H1 (cell line): ENCODE results near the gene ASPN. TPM values are rescaled to one million over a fixed set of nuclear protein-coding genes. Genes with fewer than 3 reads are reported as not detected.

ENCODE experiments used
- CTCF ChIA-PET: fragments of 300-600 bp; sonication (Branson Sonifier 250); formaldehyde crosslinking; loops from one replicate; lab custom pipeline; 2021; ENCODE audit not compliant: partially characterized antibody; lab: Charles Lee
- POLR2A ChIA-PET: fragments of 300-600 bp; sonication (Branson Sonifier 250); formaldehyde crosslinking; loops from one replicate; lab custom pipeline; 2021; ENCODE audit warnings: inconsistent platforms; ENCODE audit not compliant: partially characterized antibody; lab: Charles Lee
- DNase-seq, 2 experiments: peaks; one replicate each; pipeline versions ENCODE4 v3.0.0 to v3.0.0-alpha.2; 2010 to 2022; ENCODE audit warnings: low spot score in 2 of 2, low read depth in 1 of 2, mixed read lengths in 1 of 2
- FAIRE-seq: peaks from 2 replicates; lab custom pipeline; 2011; peaks lifted over from hg19 to GRCh38; lab: Jason Lieb, UNC
- H2AFZ ChIP-seq: 2 replicates; pipeline ENCODE4 v1.8.1; 2012; ENCODE audit warnings: low read length, inconsistent platforms
- H2AK5ac ChIP-seq: 2 replicates; pipeline ENCODE4 v1.6.1; 2013; ENCODE audit warnings: low read depth, low read length
- H2BK120ac ChIP-seq: replicated peaks from 2 replicates; pipeline ENCODE3; 2013; ENCODE audit warnings: low read depth, low read length, inconsistent platforms
- H2BK12ac ChIP-seq: 2 replicates; pipeline ENCODE4 v1.6.1; 2013; ENCODE audit warnings: low read depth, low read length
- H2BK15ac ChIP-seq: 2 replicates; pipeline ENCODE4 v1.6.1; 2013; ENCODE audit warnings: low read length
- H2BK20ac ChIP-seq: 2 replicates; pipeline ENCODE4 v1.6.1; 2013; ENCODE audit warnings: low read length
- H2BK5ac ChIP-seq: 2 replicates; pipeline ENCODE4 v1.6.1; 2013; ENCODE audit warnings: low read depth, low read length
- H3K14ac ChIP-seq: 2 replicates; pipeline ENCODE4 v1.6.1; 2013; ENCODE audit warnings: inconsistent platforms; ENCODE audit not compliant: insufficient read length
- H3K18ac ChIP-seq: 2 replicates; pipeline ENCODE4 v1.6.1; 2013; ENCODE audit warnings: low read length; ENCODE audit errors: extremely low read depth
- H3K23ac ChIP-seq: 2 replicates; pipeline ENCODE4 v1.6.1; 2013; ENCODE audit warnings: inconsistent platforms; ENCODE audit not compliant: insufficient read length
- H3K23me2 ChIP-seq: 2 replicates; pipeline ENCODE4 v1.6.1; 2013; ENCODE audit warnings: low read depth, low read length
- H3K27ac ChIP-seq: 2 replicates; pipeline ENCODE4 v1.6.1; 2011; ENCODE audit warnings: low read depth, low read length, inconsistent platforms
- H3K27me3 ChIP-seq, 4 experiments: replicated peaks in 1 of 4; 1 replicate in 1 of 4; 2 replicates in 3 of 4; pipeline versions ENCODE4 v1.6.1 to v1.8.1; 2011 to 2013; ENCODE audit warnings: low read length in 3 of 4, mild to moderate bottlenecking in 3 of 4, inconsistent platforms in 2 of 4, mixed read lengths in 2 of 4, moderate library complexity in 1 of 4; ENCODE audit not compliant: control insufficient read depth in 3 of 4, insufficient read depth in 3 of 4; ENCODE audit errors: extremely low read depth in 1 of 4
- H3K36me3 ChIP-seq, 4 experiments: 2 replicates each; pipeline versions ENCODE4 v1.6.1 to v1.8.1; 2011 to 2013; ENCODE audit warnings: mild to moderate bottlenecking in 4 of 4, low read length in 3 of 4, moderate library complexity in 2 of 4, control low read depth in 1 of 4, inconsistent platforms in 1 of 4; ENCODE audit not compliant: insufficient read depth in 4 of 4, control insufficient read depth in 2 of 4
- H3K4ac ChIP-seq: replicated peaks from 2 replicates; pipeline ENCODE3; 2013; ENCODE audit warnings: low read length, low read depth, mixed read lengths, inconsistent platforms; ENCODE audit not compliant: insufficient read length
- H3K4me1 ChIP-seq, 4 experiments: replicated peaks in 1 of 4; 1 replicate in 1 of 4; 2 replicates in 3 of 4; pipeline versions ENCODE4 v1.6.1 to v1.8.1; 2011 to 2013; ENCODE audit warnings: low read length in 3 of 4, inconsistent platforms in 2 of 4, mixed read lengths in 1 of 4; ENCODE audit not compliant: insufficient read depth in 4 of 4, control insufficient read depth in 3 of 4
- H3K4me2 ChIP-seq, 2 experiments: 2 replicates each; pipeline versions ENCODE4 v1.6.1 to v1.8.1; 2011 to 2013; ENCODE audit warnings: low read depth in 2 of 2, low read length in 2 of 2, control low read depth in 1 of 2, inconsistent platforms in 1 of 2, mild to moderate bottlenecking in 1 of 2; ENCODE audit not compliant: insufficient read depth in 1 of 2
- H3K4me3 ChIP-seq, 4 experiments: fragments of 200-600, 300-600 bp in 1 of 4; sonication (generic), shearing (Covaris generic), sonication (Bioruptor Twin) in 1 of 4; 2 replicates each; pipeline versions ENCODE4 v1.5.1 to v1.8.1; 2011 to 2016; ENCODE audit warnings: low read length in 4 of 4, low read depth in 3 of 4, control low read depth in 2 of 4, inconsistent platforms in 2 of 4, mild to moderate bottlenecking in 2 of 4, mixed read lengths in 1 of 4, moderate library complexity in 1 of 4; ENCODE audit not compliant: insufficient read depth in 2 of 4; ENCODE audit errors: extremely low read depth in 1 of 4
- H3K56ac ChIP-seq: replicated peaks from 2 replicates; pipeline ENCODE3; 2013; ENCODE audit warnings: low read depth, mild to moderate bottlenecking, mixed read lengths, low read length, inconsistent platforms; ENCODE audit not compliant: insufficient read length
- H3K79me1 ChIP-seq: 2 replicates; pipeline ENCODE4 v1.6.1; 2013; ENCODE audit warnings: low read depth, low read length, control low read depth
- H3K79me2 ChIP-seq, 2 experiments: 2 replicates each; pipeline versions ENCODE4 v1.6.1 to v1.8.1; 2012 to 2013; ENCODE audit warnings: low read length in 2 of 2, mild to moderate bottlenecking in 2 of 2, inconsistent platforms in 1 of 2; ENCODE audit not compliant: insufficient read depth in 2 of 2, control insufficient read depth in 1 of 2
- H3K9ac ChIP-seq, 4 experiments: replicated peaks in 1 of 4; 1 replicate in 1 of 4; 2 replicates in 3 of 4; pipeline versions ENCODE4 v1.6.1 to v1.8.1; 2011 to 2013; ENCODE audit warnings: low read depth in 3 of 4, low read length in 3 of 4, control low read depth in 2 of 4, mild to moderate bottlenecking in 2 of 4, moderate library complexity in 2 of 4, inconsistent platforms in 1 of 4; ENCODE audit errors: extremely low read depth in 1 of 4
- H3K9me3 ChIP-seq, 2 experiments: 2 replicates each; pipeline versions ENCODE4 v1.6.1 to v1.8.1; 2012 to 2013; ENCODE audit warnings: mild to moderate bottlenecking in 2 of 2, moderate library complexity in 2 of 2, control low read depth in 1 of 2, inconsistent platforms in 1 of 2, low read depth in 1 of 2, low read length in 1 of 2, mixed read lengths in 1 of 2; ENCODE audit not compliant: insufficient read depth in 2 of 2
- H4K20me1 ChIP-seq, 2 experiments: replicated peaks in 1 of 2; 2 replicates each; pipeline versions ENCODE3 to v1.8.1; 2011 to 2013; ENCODE audit warnings: inconsistent platforms in 2 of 2, low read length in 2 of 2, mild to moderate bottlenecking in 1 of 2; ENCODE audit not compliant: insufficient read depth in 2 of 2, control insufficient read depth in 1 of 2
- H4K5ac ChIP-seq: 2 replicates; pipeline ENCODE4 v1.6.1; 2013; ENCODE audit warnings: low read length, low read depth, mixed read lengths, inconsistent platforms; ENCODE audit not compliant: insufficient read length
- H4K8ac ChIP-seq: 2 replicates; pipeline ENCODE4 v1.8.0; 2013; ENCODE audit warnings: mild to moderate bottlenecking, moderate library complexity, low read length, inconsistent platforms; ENCODE audit not compliant: insufficient read depth; ENCODE audit errors: extremely low read depth
- H4K91ac ChIP-seq: replicated peaks from 2 replicates; pipeline ENCODE3; 2013; ENCODE audit warnings: low read length, mixed read lengths, inconsistent platforms; ENCODE audit not compliant: insufficient read length
- CHD2 ChIP-seq: IDR thresholded peaks from 2 replicates; pipeline ENCODE4 v1.6.1; 2012; ENCODE audit warnings: low read length, improper control_type of control experiment
- KDM1A ChIP-seq: fragments of 200-600, 300-600 bp; sonication (generic); IDR thresholded peaks from 2 replicates; pipeline ENCODE4 v1.7.1; 2016; ENCODE audit warnings: mild to moderate bottlenecking, low read length, borderline replicate concordance
- POLR2A ChIP-seq, 2 experiments: IDR thresholded peaks; 1 replicate in 1 of 2; 2 replicates in 1 of 2; pipeline ENCODE4 v1.6.1; 2011; ENCODE audit warnings: low read depth in 2 of 2, low read length in 2 of 2, mild to moderate bottlenecking in 2 of 2; ENCODE audit errors: control extremely low read depth in 1 of 2
- RAD21 ChIP-seq, 2 experiments: IDR thresholded peaks in 1 of 2; conservative IDR thresholded peaks in 1 of 2; 2 replicates each; pipeline ENCODE4 v1.6.1; 2011; ENCODE audit warnings: low read depth in 2 of 2, low read length in 2 of 2, improper control_type of control experiment in 1 of 2, inconsistent platforms in 1 of 2, mild to moderate bottlenecking in 1 of 2, moderate library complexity in 1 of 2
- RFX5 ChIP-seq: IDR thresholded peaks from 2 replicates; pipeline ENCODE4 v1.6.1; 2011; ENCODE audit warnings: low read depth, low read length, improper control_type of control experiment, borderline replicate concordance
- RXRA ChIP-seq: IDR thresholded peaks from 2 replicates; pipeline ENCODE4 v1.6.1; 2011; ENCODE audit warnings: low read depth, mild to moderate bottlenecking, low read length, moderate library complexity; ENCODE audit not compliant: insufficient read depth
- SIN3A ChIP-seq, 2 experiments: IDR thresholded peaks in 1 of 2; conservative IDR thresholded peaks in 1 of 2; 2 replicates each; pipeline ENCODE4 v1.6.1; 2011 to 2012; ENCODE audit warnings: low read length in 2 of 2, improper control_type of control experiment in 1 of 2, low read depth in 1 of 2, mild to moderate bottlenecking in 1 of 2
- TAF1 ChIP-seq: IDR thresholded peaks from 2 replicates; pipeline ENCODE4 v1.6.1; 2011; ENCODE audit warnings: mild to moderate bottlenecking, low read depth, low read length
- TCF12 ChIP-seq: IDR thresholded peaks from 2 replicates; pipeline ENCODE4 v1.6.1; 2011; ENCODE audit warnings: low read depth, mild to moderate bottlenecking, low read length
- TEAD4 ChIP-seq: IDR thresholded peaks from 2 replicates; pipeline ENCODE4 v1.6.1; 2012; ENCODE audit warnings: low read depth, low read length, inconsistent platforms, mixed read lengths
- WGBS, 2 experiments: shearing (Covaris generic) in 1 of 2; methylation state at CpG; one replicate each; pipeline versions ENCODE4 v1.1.6 to v1.1.7; 2013 to 2015; ENCODE audit warnings: low lambda C conversion rate in 2 of 2, mixed read lengths in 2 of 2, inconsistent platforms in 1 of 2, low coverage in 1 of 2, missing lambda C conversion rate in 1 of 2; ENCODE audit not compliant: insufficient replicate concordance in 2 of 2, insufficient coverage in 1 of 2, insufficient read length in 1 of 2; ENCODE audit errors: extremely low coverage in 1 of 2, missing lambda C conversion rate in 1 of 2; 5-methylcytosine and 5-hydroxymethylcytosine counted together
- polyA plus RNA-seq, 7 experiments: library from polyadenylated mRNA; depleted of rRNA in 3 of 7; stranded (reverse) in 5 of 7; unstranded in 2 of 7; fragments of >200 nt in 5 of 7; fragments of 200-250 nt in 2 of 7; gene quantifications; 1 replicate in 5 of 7; 2 replicates in 1 of 7; 4 replicates in 1 of 7; pipeline versions ENCODE4 v1.2.1 to v1.2.3, GENCODE V29; 2011 to 2013; ENCODE audit warnings: missing spikeins in 2 of 7, mixed read lengths in 2 of 7
- total RNA-seq: library from RNA; stranded (reverse); fragmentation: NEBNext Ultra II Directional; extraction: Animal tissue kit (Norgen Biotek cat#: 25700); gene quantifications from 2 replicates; pipeline ENCODE4 v1.2.1, GENCODE V29; 2021
- TF ChIP-seq, protein P1 (sequence below): IDR thresholded peaks from 2 replicates; pipeline ENCODE4 v1.6.1; 2012; ENCODE audit warnings: inconsistent platforms
- TF ChIP-seq, protein P2 (sequence below), 3 experiments: IDR thresholded peaks; 1 replicate in 2 of 3; 2 replicates in 1 of 3; pipeline versions ENCODE4 v1.5.1 to v1.6.1; 2011; ENCODE audit warnings: low read length in 3 of 3, mild to moderate bottlenecking in 3 of 3, inconsistent platforms in 2 of 3, low read depth in 1 of 3, moderate library complexity in 1 of 3; ENCODE audit not compliant: insufficient read depth in 1 of 3; ENCODE audit errors: control extremely low read depth in 1 of 3

ASPN gene
- total and polyA plus RNA-seq, 2 of the 8 experiments (the other 6 are each of a cell fraction or from before 2014, with no cell fraction given), result not detected

DNA sequence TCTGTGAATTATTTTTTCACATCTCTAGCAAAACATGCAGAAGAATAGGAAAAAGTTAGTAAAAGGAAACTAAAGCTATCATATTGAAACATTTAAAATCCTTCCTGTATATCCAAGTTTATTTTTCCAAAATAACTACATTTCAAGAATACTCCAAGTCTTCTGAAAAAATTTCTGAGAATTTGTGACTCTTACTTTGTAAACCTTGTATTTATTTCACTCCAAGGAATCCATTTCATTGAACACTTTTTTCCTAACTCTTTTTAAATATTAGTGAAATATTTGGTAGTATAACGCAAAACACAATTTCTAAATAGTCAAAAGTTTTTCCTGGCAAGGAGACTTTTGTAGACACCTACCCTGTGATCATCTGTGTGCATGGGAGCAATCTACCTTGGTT, 34.2 kb upstream of the ASPN start:
- H3K79me2 ChIP-seq, result no peaks in the 10 kb centered on the region
- no peak overlapping the region for H2BK120ac ChIP-seq
- no peak overlapping the region for H2BK20ac ChIP-seq
- FAIRE-seq (no peak), DNase-seq (no peak)
- TF ChIP-seq, protein P1, sequence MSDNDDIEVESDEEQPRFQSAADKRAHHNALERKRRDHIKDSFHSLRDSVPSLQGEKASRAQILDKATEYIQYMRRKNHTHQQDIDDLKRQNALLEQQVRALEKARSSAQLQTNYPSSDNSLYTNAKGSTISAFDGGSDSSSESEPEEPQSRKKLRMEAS, result no peak
- TF ChIP-seq RAD21 (IDR thresholded peaks at IDR 0.05 in 1 of 2, conservative IDR thresholded peaks at IDR 0.05 in 1 of 2; ENCODE audit: low read depth in 2 of 2, low read length in 2 of 2), result no peak
- no peak for TF ChIP-seq TEAD4
- TF ChIP-seq, protein P2, sequence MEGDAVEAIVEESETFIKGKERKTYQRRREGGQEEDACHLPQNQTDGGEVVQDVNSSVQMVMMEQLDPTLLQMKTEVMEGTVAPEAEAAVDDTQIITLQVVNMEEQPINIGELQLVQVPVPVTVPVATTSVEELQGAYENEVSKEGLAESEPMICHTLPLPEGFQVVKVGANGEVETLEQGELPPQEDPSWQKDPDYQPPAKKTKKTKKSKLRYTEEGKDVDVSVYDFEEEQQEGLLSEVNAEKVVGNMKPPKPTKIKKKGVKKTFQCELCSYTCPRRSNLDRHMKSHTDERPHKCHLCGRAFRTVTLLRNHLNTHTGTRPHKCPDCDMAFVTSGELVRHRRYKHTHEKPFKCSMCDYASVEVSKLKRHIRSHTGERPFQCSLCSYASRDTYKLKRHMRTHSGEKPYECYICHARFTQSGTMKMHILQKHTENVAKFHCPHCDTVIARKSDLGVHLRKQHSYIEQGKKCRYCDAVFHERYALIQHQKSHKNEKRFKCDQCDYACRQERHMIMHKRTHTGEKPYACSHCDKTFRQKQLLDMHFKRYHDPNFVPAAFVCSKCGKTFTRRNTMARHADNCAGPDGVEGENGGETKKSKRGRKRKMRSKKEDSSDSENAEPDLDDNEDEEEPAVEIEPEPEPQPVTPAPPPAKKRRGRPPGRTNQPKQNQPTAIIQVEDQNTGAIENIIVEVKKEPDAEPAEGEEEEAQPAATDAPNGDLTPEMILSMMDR (IDR thresholded peaks at IDR 0.05; ENCODE audit: control extremely low read depth in 1 of 3, insufficient read depth in 1 of 3, low read depth in 1 of 3, low read length in 3 of 3), result no peak
- no peak for TF ChIP-seq CHD2
- no peak for TF ChIP-seq POLR2A (IDR thresholded peaks at IDR 0.05; ENCODE audit: control extremely low read depth in 1 of 2, low read depth in 2 of 2, low read length in 2 of 2)
- TF ChIP-seq TCF12, result no peak
- no peak for TF ChIP-seq RFX5
- no peak for TF ChIP-seq TAF1
- TF ChIP-seq KDM1A, result no peak
- TF ChIP-seq RXRA, result no peak
- no peak for TF ChIP-seq SIN3A (conservative IDR thresholded peaks at IDR 0.05 in 1 of 2, IDR thresholded peaks at IDR 0.05 in 1 of 2; ENCODE audit: low read depth in 1 of 2, low read length in 2 of 2)
- H3K4me2 ChIP-seq, result no peak overlapping the region; a peak in 1 of 4 replicates
- no peak overlapping the region for H3K9ac ChIP-seq
- no peak overlapping the region for H4K5ac ChIP-seq
- H3K23ac ChIP-seq, result no peak overlapping the region
- no peak overlapping the region for H2BK5ac ChIP-seq
- H2AFZ ChIP-seq, result no peak overlapping the region
- no peaks in the 10 kb centered on the region for H3K27me3 ChIP-seq
- H3K23me2 ChIP-seq, result no peaks in the 10 kb centered on the region
- H3K36me3 ChIP-seq, result no peaks in the 10 kb centered on the region
- H2BK12ac ChIP-seq, result no peak overlapping the region
- no peaks in the 10 kb centered on the region for H3K4me1 ChIP-seq
- H3K27ac ChIP-seq, result no peak overlapping the region
- H3K14ac ChIP-seq, result no peak overlapping the region
- H3K56ac ChIP-seq, result no peak overlapping the region
- H3K18ac ChIP-seq, result no peak overlapping the region
- no peaks in the 10 kb centered on the region for H4K20me1 ChIP-seq
- H2AK5ac ChIP-seq, result no peak overlapping the region
- CTCF ChIA-PET, result no interaction called here
- WGBS, 2 experiments, result 88% methylated on average over 1 of the region's 1 CpG; no CpG with 5 or more reads in 1 of the 2 experiments
- no peak overlapping the region for H4K91ac ChIP-seq
- H3K4ac ChIP-seq, result no peak overlapping the region
- H2BK15ac ChIP-seq, result no peak overlapping the region
- H3K9me3 ChIP-seq, result no peaks in the 10 kb centered on the region
- POLR2A ChIA-PET, result no interaction called here
- no peak overlapping the region for H3K4me3 ChIP-seq
- H4K8ac ChIP-seq, result no peak overlapping the region
- H3K79me1 ChIP-seq, result no peaks in the 10 kb centered on the region
